Astrocyte (in vitro differentiated cells and primary cell): ENCODE data around the gene RIPK1.

Experiments
- CTCF ChIP-seq: IDR thresholded peaks from 2 replicates; pipeline ENCODE4 v1.5.1; 2011; ENCODE audit warnings: low read depth, mild to moderate bottlenecking, inconsistent platforms, low read length, moderate library complexity; ENCODE audit not compliant: insufficient read depth
- EZH2 ChIP-seq: IDR thresholded peaks from 2 replicates; pipeline ENCODE4 v1.6.1; 2012; ENCODE audit warnings: mild to moderate bottlenecking, low read length, inconsistent platforms; ENCODE audit not compliant: insufficient read depth

- TF ChIP-seq CTCF (no peak), EZH2 (no peak)
Observed at GRCh38 chr6:3085074-3085473, 16.8 kb downstream of the RIPK1 start.
